Measurements from ENCODE around the gene PIGQ. TPM values are rescaled to one million over a fixed set of nuclear protein-coding genes. Genes with fewer than 3 reads are reported as not detected.
"Not testable (repeated sequence)": the region's sequence is repeated elsewhere in the genome, so short reads cannot be mapped to it uniquely, and the experiment has no call there.

Gene PIGQ
- polyA plus RNA-seq, 1 donor = 21.3 TPM

DNA sequence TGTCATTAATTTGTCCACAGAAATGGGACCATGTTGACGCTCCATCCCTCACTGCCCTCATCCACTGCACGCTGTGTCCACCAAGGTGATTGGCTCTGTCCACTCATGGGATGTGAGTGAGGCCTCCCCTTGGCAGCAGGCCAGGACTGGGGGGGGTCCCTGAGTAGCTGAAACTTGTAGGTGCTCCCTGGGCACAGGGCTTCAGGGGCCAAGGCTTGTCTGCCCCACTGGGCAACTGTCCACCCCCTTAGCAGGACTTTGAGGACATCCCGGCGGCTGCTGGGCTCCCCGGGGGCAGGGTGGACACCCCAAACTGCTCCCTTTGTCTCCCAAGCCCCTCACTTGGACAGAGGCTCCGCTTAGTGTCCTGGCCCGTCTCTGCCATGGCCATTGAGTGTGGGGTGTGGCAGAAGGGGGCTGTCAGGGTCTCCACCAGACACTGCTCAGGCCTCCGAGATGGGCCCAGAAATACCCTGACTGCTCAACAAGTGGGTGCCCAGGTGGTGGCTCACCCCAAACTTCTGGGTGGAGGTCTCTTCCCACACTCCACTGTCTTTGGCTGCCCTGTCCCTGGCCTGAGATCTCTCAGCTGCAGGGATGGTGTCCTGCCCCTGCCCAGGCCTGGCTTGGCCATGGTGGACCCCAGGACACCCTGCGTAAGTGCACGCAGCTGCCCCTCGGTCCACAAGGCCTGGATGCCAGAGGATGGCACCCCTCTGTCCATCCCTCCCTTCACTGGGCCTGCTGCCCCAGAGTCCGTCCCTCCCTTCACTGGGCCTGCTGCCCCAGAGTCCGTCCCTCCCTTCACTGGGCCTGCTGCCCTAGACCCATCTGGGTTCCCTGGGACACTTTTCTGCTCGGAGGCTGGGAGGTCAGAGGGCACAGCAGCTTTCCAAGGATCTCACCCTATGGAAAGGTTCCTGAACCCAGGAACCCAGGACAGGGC, 17.1 kb downstream of the PIGQ start:
- DNase-seq = no peak

DNA sequence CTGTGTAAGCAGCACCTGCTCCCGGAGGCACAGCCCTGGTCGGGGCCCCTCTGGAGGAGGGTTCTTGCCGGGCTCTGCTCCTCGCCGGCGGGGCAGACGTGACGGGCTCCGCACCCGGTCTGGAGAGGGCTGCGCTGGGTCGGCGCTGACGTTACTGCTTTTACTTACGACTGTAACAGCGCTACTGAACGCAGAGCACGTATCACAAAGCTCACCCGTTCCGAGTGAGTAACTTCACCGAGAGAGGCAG, 18.8 kb downstream of the PIGQ start:
- no peak for DNase-seq

GRCh38 chr16:588889-589657, 19.3 kb downstream of the PIGQ start:
- DNase-seq = peak; percentile 98

DNA sequence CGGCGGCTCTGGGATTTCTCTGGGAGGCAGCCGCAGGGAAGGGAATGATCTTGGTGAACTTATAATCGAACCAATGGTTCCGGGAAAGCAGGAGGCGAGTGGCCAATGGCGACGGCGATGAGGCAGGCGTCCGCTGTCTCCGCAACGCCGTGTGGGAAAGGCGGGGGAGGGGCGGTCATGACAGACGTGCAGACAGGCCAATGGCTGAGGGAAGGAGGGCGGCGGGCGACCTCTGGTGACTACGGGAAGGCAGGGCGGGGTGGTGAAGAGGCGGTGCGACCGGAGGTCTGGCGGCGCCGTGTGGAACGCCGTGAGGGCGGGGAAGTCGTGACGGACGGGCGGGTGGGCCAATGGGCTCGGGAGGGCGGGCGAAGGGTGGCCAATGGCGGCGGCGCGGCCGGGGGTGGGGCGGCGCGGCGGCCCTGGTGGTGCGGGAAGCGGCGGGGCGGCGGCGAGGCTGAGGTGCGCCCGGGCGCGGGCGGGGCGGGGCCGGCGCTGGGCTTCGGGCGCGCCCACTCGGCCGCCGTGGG, 20.0 kb downstream of the PIGQ start, which contains the start of gene RAB40C:
RAB40C (plus strand) TSS at position 409 of the 530 bp plus-strand sequence. CDS start 226 bp downstream, outside the sequence.
- peak; percentile 99 for DNase-seq

GRCh38 chr16:590188-590814, 20.5 kb downstream of the PIGQ start:
- peak; percentile 59 for DNase-seq

- DNase-seq = no peak
Observed at GRCh38 chr16:590815-591200, 21.0 kb downstream of the PIGQ start.

DNA sequence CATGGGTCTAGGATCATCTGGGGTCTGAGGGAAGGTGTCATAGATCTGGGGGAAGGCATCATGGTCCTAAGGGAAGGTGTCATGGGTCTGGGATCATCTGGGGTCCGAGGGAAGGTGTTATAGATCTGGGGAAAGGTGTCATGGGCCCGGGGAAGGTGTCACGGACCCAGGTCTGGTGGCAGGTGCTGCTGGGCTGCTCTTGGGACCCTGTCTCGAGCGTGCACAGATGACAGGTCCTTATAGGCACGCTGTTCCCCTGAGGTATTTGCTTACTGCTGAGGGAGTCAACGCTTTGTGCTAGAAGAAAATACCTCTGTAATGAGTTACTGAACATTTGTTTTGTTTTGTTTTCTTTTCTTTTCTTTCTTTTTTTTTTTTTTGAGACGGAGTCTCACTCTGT, 21.5 kb downstream of the PIGQ start:
- no peak for DNase-seq

DNA sequence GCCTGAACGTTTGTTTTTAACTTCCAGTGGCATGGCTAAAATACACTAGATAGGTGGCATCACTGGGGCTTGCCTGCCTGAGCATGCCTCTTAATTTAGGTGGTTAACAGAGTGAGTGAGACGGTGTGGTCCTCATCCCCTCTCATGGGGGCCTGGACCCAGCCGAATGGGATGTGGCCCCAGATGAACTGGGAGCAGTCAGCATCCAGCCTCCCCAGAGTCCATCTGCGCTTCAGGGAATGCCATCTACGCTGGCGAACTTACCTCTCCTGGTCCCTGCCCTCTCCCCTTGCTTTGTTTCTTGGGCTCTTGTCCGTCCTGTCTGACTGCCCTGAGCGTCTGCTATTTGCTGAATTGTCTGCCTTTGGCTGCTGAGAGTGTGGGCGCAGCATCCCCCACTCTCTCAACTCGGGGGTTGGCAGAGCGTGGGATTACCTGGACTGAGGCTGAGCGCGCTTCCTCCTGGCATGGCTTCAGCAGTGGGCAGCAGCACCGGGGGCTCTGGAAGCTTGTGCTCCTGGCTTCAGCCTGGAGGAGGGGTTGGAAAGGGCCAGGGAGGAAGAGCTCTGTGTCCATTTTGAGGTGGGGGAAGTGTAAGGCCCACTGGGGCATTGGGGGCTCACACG, 22.2 kb downstream of the PIGQ start:
- DNase-seq = no peak

DNA sequence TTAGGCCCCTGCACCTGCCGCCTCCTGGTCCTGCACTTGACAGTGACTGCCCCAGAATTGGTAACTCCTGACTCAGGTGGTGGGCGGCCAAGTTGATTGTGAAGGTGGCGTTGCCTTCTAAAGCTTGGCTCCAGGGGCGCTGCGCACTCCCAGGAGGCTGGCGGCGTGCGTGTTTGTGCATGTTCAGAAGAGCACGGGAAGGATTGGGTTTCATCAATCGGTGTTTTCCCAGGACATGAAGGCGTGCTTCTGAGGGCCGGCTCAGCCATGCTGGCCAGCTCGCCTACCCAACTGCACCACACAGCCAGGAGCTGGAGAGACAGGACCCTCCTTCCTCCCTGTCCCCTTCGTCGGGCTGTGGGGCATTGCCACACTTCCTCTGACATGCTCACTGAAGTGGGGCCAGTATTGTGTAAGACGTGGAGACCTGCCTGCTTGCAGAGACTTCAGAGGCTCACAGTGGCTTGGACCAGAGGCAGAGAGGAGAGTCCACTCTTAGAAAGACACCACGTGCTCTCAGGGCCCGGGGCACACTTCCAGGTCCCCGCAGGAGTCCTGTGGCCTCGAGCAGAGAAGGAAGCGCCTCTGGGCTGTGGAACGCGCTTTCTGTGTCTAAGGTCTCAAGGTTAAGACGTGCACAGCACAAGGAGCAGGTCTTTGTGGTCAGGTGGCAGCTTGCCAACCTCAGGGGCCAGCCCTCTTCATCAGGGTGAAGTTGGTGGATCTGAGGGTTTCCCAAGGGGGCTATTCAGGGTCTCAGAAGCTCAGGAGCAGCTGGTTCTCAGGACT, 22.9 kb downstream of the PIGQ start:
- no peak for DNase-seq

DNA sequence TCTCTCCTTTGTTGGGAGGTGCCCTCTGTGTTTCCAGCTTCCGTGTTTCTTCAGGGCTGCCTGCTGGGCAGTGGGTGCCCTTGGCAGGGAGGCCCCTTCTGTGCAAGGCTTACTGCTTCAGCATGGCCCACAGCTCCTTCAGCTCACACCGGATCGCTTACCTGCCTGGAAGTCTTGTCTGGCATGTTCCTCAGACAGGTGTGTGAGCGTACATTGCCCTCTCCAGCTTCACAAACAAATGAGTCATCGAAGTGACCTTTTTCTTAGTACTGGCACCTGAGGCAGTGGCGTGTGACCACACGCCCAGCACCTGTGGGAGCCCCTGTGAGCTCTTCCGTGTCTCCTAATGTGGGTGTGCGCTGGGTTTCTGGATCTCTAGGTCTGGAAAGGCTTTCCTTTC, 23.6 kb downstream of the PIGQ start:
- DNase-seq = no peak

- no peak for DNase-seq
Observed at GRCh38 chr16:593807-594206, 24.0 kb downstream of the PIGQ start.

DNA sequence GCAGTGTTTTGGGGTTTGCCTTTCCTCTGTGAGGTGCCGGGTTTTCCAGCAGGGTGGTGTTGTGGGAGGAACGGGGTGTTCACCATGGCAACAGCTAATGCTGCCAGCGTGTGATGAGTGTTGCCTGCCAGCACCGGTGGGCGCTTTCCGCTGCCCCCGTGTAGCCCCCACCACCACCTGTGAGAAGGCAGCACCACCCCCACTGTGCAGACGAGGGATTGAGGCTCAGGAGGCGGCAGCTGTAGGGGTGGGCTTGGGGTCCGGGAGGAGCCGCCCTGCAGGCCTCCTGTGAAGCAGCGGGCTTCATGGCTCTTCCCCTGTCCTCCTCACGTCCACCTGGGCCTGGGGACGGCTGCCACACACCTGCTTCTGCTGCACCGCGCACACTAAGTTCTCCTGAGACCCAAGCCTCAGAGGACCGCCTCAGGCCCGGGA, 25.3 kb downstream of the PIGQ start:
- no peak for DNase-seq

DNA sequence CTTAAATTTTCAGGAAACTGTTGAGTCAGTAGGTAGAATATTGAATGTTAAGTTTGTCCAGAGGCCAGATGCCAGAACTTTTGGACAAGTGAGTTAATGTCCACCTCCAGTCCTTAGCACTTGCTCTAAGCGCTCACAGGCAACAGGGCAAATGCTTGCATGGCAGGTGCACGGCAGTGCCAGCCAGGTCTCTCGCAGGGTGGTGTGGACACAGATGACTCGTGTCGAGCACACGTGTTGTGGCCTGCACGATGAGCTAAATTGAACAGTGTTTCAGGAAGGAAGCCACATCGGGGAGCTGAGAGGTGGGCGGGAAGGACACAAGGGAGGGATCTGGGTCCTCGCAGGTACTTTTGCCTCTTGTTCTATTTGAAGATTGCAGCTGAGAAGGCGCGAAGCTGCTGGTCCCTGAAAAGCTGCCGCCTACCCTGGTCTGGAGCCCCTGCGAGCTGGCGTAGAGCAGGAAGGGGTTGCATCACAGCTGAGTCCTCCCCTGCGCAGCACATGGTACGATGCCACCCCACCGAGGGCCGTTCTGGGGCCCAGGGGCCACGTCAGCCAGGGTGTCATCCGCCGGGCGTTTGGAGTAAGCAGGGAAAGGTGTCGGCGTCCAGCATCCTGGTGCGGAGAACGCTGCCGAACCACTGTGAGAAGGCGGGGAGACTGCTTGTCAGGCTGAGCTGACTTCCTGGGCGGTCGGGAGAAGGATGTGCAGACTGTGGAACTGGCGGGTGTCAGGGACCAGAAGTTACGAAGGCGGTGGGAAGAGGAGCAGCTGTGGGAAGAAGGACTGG, 26.4 kb downstream of the PIGQ start:
- DNase-seq = no peak

DNA sequence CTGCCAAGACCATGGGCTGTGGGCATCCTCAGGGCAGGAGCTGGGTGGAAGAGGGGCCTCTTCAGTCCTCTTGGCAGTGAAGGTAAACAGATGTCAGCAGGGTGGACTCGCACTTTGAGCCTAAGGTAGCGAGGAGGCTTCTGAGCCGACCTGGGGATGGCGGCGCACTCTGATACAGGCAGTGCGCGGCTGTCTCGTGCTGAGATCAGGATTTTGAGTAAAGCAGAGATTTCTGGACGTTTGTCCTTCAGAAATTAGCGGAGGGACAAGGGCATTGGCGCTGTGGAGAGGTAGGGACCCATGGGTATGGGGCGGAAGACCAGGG, 26.9 kb downstream of the PIGQ start:
- no peak for DNase-seq

GRCh38 chr16:597655-598054, 27.9 kb downstream of the PIGQ start:
- DNase-seq = not testable (repeated sequence)

DNA sequence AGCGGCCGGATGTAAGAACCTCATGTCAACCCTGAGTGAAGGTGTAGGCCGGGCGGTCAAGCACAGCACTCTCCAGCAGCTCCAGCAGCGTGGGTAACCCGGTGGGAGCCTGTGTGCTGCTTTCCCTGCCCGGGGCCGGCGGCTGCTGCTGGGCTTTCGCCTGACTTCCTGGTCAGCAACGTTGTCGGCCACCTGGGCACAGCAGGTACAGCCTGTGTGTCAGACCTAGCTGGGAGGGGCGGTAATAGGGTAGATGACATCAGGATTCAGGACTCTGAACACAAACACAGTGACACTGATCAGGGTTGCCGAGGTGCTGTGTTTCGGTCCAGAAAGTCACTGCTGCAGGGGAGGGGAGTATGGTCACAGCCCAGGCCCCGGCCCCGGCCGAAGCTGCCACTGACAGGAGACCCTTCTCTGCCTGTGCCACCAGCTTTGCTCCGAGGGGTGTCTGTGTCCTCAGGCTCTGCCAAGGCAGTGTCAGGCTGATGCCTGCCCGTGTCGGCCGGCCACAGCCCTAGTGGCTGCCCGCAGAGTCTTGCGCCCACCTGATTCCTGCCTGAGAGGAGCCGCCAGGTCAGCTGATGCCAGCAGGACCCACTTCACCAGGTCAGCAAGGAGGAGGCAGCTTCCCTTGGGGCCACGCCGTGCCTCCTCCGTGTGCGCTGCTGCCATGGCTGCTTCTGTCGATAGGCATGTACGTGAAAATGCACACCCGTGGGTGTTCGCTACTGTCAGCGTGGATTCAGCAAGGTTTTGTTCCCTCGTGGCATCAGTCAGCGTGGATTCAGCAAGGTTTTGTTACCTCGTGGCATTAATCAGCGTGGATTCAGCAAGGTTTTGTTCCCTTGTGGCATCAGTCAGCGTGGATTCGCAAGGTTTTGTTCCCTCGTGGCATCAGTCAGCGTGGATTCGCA, 29.3 kb downstream of the PIGQ start:
- DNase-seq = no peak

- no peak for DNase-seq
Observed at GRCh38 chr16:600781-601180, 31.0 kb downstream of the PIGQ start.

DNA sequence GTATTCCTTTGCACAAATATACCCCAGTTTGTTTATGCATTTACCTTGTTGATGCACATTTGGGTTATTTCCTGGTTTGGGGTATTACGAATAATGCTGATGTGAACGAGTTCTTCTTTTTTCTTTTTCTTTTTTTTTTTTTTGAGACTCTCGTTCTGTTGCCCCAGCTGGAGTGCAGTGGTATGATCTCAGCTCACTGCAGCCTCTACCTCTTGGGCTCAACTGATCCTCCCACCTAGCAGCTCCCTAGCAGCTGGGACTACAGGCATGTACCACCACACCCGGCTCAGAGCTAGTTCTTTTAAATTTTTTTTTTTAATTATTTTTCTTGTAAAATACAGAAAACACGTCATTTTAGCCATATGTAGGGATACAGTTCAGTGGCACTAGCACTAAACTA, 34.2 kb downstream of the PIGQ start:
- DNase-seq = no peak

- no peak for DNase-seq
Observed at GRCh38 chr16:606656-607307, 37.0 kb downstream of the PIGQ start.
